GM18951 (cell line): Measurements from ENCODE around the gene LAMC1.

ENCODE experiments used
- POLR2A ChIP-seq: IDR thresholded peaks from 4 replicates; pipeline ENCODE4 v1.6.1; 2011; ENCODE audit warnings: mild to moderate bottlenecking; ENCODE audit not compliant: insufficient read length, insufficient read depth; ENCODE audit errors: extremely low read depth
- in situ Hi-C: fragments of 300-500 bp; cut with MboI; formaldehyde crosslinking; loops from one replicate; pipeline ENCODE4 v1.12.0; 2022; ENCODE audit warnings: low sequenced_read_pairs, mixed read lengths, inconsistent platforms; ENCODE audit not compliant: unreplicated experiment

The LAMC1 gene

GRCh38 chr1:183185941-183186490 is 162.8 kb downstream of the LAMC1 start, which contains the start of gene LAMC2:
Gene LAMC2, plus strand, starts transcription at chr1:183186264. Its CDS starts 89 bp downstream, at chr1:183186353.
- in situ Hi-C loops = no loop called here
- TF ChIP-seq POLR2A = no peak

GRCh38 chr1:183186841-183187240 is 163.6 kb downstream of the LAMC1 start:
- in situ Hi-C loops = no loop called here
- no peak for TF ChIP-seq POLR2A

- TF ChIP-seq POLR2A = no peak
- in situ Hi-C loops = no loop called here
Observed at GRCh38 chr1:183188240-183188639, 165.0 kb downstream of the LAMC1 start.

- no peak for TF ChIP-seq POLR2A
- in situ Hi-C loops = no loop called here
Observed at GRCh38 chr1:183191833-183192232, 168.6 kb downstream of the LAMC1 start.

- in situ Hi-C loops = no loop called here
Observed at GRCh38 chr1:183193963-183194525, 170.8 kb downstream of the LAMC1 start.

GRCh38 chr1:183194527-183195141 is 171.4 kb downstream of the LAMC1 start:
- in situ Hi-C loops = no loop called here
- TF ChIP-seq POLR2A = no peak

More at GRCh38 chr1:183193963-183194525, 170.8 kb downstream of the LAMC1 start:
- no peak for TF ChIP-seq POLR2A

GRCh38 chr1:183195142-183195574 is 171.9 kb downstream of the LAMC1 start:
- in situ Hi-C loops = no loop called here
- no peak for TF ChIP-seq POLR2A
